Stomach (tissue), 4 donors: ENCODE data around the gene NFYA.

Experiments used
- EP300 ChIP-seq: sonication (generic); formaldehyde crosslinking; IDR thresholded peaks from one replicate; pipeline ENCODE4 v1.6.1; 2017; ENCODE audit warnings: antibody characterized with exemption
- POLR2A ChIP-seq, 4 donors: fragments of 450-650 bp; IDR thresholded peaks; one replicate each; pipeline ENCODE4 v1.6.1; 2016; ENCODE audit warnings: antibody characterized with exemption in 4 of 4, control low read depth in 2 of 4, mild to moderate bottlenecking in 1 of 4, moderate library complexity in 1 of 4
- TF ChIP-seq, protein P1 (sequence below), 7 experiments: fragments of 450-650 bp in 4 of 7; fragments of 200-600 bp in 3 of 7; sonication (generic) in 3 of 7; IDR thresholded peaks; one replicate each; pipeline ENCODE4 v1.5.1; 2016 to 2019; ENCODE audit warnings: antibody characterized with exemption in 7 of 7, control low read depth in 2 of 7, mild to moderate bottlenecking in 1 of 7

DNA sequence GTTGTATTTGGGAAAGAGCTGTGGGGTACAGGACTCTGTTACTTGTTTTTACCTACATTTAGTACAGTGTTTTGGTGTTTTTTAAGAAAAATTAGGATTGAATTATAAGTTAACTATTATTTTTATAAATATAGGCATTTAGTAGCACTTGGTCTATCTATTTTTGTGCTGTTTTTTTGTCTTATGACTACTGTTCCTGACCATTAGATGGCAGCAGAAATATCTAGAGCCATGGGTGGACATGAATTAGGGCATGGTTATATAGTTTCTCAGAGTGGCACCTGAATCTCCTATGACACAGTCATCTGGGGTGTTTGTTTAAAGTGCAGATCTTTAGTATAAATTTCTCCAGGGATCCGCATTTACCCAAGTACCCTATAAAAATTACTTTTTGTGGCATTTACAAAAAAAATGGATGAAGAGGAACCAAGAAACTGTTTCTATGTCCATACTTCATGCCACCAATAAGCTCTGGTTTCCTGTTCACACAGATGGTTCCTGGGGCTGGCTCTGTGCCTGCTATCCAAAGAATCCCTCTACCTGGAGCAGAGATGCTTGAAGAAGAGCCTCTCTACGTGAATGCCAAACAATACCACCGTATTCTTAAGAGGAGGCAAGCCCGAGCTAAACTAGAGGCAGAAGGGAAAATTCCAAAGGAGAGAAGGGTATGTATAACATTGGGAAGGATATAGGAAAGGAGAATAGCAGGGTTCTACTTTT lies 19.8 kb downstream of the NFYA start:
- TF ChIP-seq, protein P1, sequence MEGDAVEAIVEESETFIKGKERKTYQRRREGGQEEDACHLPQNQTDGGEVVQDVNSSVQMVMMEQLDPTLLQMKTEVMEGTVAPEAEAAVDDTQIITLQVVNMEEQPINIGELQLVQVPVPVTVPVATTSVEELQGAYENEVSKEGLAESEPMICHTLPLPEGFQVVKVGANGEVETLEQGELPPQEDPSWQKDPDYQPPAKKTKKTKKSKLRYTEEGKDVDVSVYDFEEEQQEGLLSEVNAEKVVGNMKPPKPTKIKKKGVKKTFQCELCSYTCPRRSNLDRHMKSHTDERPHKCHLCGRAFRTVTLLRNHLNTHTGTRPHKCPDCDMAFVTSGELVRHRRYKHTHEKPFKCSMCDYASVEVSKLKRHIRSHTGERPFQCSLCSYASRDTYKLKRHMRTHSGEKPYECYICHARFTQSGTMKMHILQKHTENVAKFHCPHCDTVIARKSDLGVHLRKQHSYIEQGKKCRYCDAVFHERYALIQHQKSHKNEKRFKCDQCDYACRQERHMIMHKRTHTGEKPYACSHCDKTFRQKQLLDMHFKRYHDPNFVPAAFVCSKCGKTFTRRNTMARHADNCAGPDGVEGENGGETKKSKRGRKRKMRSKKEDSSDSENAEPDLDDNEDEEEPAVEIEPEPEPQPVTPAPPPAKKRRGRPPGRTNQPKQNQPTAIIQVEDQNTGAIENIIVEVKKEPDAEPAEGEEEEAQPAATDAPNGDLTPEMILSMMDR (IDR thresholded peaks at IDR 0.05) = no peak
- TF ChIP-seq EP300 = no peak
- TF ChIP-seq POLR2A (IDR thresholded peaks at IDR 0.05) = no peak
